ENCODE data around the gene ARSB.

DNA sequence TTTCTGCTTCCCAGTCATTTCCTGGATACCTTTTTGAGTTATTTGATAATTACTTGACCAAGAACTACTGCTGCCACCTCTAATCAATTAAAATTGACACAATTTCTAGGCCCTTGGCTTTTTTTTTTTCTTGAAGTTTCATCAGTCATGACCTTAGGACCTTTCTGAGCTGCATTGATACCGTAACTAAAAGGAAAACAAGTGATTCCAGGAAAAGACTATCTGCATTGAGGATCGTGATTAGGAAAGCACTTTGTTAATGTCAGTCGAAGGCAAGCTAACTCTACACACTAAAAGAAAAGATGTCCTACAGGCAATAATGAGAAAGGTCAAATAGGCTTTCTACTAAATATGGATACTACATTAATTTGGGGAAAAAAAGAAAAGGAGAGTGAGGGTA is 69.9 kb downstream of the ARSB start:
- TF ChIP-seq CTCF (IDR thresholded peaks at IDR 0.05 in 2 of 3, conservative IDR thresholded peaks at IDR 0.05 in 1 of 3; ENCODE audit: insufficient read depth in 2 of 3, low read depth in 1 of 3, low read length in 3 of 3), result no peak
- TF ChIP-seq, protein P1, sequence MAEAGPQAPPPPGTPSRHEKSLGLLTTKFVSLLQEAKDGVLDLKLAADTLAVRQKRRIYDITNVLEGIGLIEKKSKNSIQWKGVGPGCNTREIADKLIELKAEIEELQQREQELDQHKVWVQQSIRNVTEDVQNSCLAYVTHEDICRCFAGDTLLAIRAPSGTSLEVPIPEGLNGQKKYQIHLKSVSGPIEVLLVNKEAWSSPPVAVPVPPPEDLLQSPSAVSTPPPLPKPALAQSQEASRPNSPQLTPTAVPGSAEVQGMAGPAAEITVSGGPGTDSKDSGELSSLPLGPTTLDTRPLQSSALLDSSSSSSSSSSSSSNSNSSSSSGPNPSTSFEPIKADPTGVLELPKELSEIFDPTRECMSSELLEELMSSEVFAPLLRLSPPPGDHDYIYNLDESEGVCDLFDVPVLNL (CRISPR knock-in tag; IDR thresholded peaks at IDR 0.05; ENCODE audit: low read depth), result no peak
- no peak for TF ChIP-seq SMC3 (conservative IDR thresholded peaks at IDR 0.05; ENCODE audit: insufficient read depth, low read depth, low read length)
- TF ChIP-seq ATF2 (CRISPR knock-in tag; IDR thresholded peaks at IDR 0.05), result no peak
- no peak for TF ChIP-seq FOXM1 (IDR thresholded peaks at IDR 0.05; ENCODE audit: low read depth)
- TF ChIP-seq FOXM1 (CRISPR knock-in tag; IDR thresholded peaks at IDR 0.05; ENCODE audit: low read depth), result no peak
- no peak for TF ChIP-seq POLR2AphosphoS2 (IDR thresholded peaks at IDR 0.05; ENCODE audit: low read length)
- TF ChIP-seq HBP1 (CRISPR knock-in tag; IDR thresholded peaks at IDR 0.05), result no peak
- no peak for TF ChIP-seq RBM22 (IDR thresholded peaks at IDR 0.05; ENCODE audit: low read depth, low read length, poor library complexity, severe bottlenecking)
- no peak for TF ChIP-seq PHF21A (IDR thresholded peaks at IDR 0.05; ENCODE audit: borderline replicate concordance, low read depth)
- TF ChIP-seq MYNN (IDR thresholded peaks at IDR 0.05), result no peak
- TF ChIP-seq MYNN (CRISPR knock-in tag; IDR thresholded peaks at IDR 0.05), result no peak
- no peak for TF ChIP-seq ZNF41 (CRISPR knock-in tag; conservative IDR thresholded peaks at IDR 0.05)
- no peak for TF ChIP-seq TAF1 (IDR thresholded peaks at IDR 0.05; ENCODE audit: control insufficient read depth, extremely low read depth, insufficient read depth, low read length, severe bottlenecking)
- TF ChIP-seq ZNF561 (CRISPR knock-in tag; conservative IDR thresholded peaks at IDR 0.05), result no peak
- no peak for TF ChIP-seq THRA (IDR thresholded peaks at IDR 0.05)

All from K562 (cell line).